ENCODE measurements around the gene NLRC5.
"Not testable (repeated sequence)": the region's sequence is repeated elsewhere in the genome, so short reads cannot be mapped to it uniquely, and the experiment has no call there.

Gene NLRC5

DNA sequence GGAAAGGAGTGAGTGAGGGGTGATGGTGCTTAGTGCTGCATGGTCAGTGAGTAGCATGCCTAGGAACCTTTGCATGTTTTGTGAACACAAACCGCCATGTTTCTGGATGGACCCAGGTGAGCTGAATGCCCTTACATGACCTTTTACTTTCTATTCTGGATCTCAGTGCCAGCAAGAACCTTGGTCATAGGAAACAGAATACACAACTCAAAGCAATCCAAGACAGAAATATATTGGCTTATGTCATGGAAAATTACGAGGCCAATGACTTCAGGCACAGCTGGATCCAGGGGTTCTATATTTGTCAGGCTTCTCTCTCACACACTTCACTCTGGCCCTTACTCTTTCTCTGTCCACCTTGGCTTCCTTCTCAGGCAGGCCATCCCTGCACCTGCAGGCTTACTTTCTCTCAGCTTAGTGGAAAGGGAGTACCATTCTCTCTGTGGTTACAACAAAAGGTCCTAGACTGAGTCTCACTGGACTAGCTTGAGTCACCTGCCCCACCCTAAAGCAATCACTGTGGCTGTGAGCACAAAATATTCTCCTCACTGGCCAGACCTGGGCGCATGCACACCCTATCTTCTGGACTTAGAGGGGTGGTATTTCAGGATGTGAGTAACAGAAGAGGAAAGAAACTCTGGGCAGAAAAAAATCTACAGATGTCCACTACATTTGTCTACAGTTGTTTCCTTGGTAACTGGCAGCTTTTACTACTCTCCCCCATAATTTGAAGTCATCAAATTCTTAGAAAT lies 82.7 kb downstream of the NLRC5 start:
- DNase-seq (ENCODE audit: low read depth): no peak

DNA sequence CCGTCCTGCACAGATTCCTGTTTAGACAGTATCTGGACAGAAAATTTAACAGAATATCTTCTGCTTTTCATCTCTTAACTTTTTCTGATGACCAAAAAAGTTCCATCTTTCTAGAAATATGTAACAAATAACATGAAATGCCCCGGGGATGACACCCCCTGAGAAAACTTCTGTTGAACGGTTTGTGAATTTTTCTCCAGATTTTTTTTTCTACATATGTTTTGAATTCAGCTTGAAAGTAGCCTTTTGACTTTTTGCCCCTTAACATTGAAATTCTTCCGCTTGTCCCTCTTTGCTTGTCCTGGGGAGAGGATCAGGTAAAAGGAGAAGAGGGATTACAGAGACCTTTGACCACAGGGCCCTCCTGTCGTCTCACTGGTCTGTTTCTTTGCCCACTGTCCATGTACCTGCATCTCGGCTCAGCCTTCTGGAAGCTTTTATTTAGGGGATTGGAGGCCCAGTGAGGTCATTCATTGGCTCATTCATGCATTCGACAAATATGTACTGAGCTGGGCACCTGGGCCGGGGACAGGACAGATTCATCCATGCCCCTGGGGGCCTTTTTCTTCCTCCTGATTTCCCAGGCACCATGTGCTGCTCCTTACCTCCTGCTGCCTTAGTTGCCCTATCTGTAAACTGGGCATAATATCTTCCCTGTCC lies 83.4 kb downstream of the NLRC5 start:
- no peak for DNase-seq (ENCODE audit: low read depth)

DNA sequence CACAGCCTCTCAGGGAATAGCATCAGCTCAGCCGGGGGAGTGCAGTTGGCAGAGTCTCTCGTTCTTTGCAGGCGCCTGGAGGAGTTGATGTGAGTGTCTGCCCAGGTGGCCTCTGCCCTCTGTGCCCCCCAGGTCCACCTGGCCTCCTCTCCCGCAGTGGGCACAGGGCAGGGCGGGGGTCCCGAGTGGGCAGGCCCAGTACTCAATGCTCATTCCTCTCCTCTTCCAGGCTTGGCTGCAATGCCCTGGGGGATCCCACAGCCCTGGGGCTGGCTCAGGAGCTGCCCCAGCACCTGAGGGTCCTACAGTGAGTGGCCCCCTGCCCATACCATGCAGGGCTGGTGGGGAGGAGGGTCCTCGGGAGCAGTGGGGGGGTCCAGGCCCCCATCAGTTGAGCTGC lies 88.4 kb downstream of the NLRC5 start:
- DNase-seq (ENCODE audit: low read depth): no peak

DNA sequence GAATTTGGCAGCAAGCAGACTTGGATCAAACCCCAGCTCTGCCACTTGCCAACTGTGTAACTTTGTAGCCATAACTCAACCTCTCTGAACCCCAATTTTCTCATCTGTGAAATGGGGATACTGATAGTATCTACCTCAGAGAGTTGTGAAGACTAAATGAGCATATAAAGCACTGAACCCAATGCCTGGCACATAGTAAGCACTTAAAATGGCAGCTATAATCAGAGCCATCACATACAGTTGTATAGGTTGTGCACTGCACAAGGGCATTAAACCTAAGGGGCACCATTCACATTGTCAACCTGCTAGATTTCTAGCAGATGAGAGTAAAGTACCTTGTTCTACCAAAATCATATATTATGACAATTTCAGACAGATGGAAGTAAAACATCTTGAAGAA lies 92.4 kb downstream of the NLRC5 start:
- DNase-seq (ENCODE audit: low read depth): no peak

DNA sequence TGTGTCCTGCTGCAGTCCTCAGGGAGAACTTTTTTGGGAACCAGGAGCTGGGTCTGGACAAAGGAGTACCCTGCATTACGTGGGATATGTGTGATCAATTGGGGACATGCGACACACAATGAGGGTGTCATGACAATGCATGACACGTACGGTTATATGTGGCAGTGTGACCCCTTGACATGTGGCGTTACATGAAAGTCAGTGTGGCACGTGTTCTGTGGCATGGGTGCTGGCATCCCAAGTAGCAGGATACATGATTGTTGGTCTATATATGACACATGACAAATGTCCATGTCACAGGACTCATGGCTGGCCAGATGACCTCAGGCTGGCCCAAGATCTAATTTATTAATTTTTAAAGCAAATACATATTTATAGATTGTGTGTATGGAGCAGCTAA lies 93.3 kb downstream of the NLRC5 start:
- DNase-seq (ENCODE audit: low read depth): no peak

DNA sequence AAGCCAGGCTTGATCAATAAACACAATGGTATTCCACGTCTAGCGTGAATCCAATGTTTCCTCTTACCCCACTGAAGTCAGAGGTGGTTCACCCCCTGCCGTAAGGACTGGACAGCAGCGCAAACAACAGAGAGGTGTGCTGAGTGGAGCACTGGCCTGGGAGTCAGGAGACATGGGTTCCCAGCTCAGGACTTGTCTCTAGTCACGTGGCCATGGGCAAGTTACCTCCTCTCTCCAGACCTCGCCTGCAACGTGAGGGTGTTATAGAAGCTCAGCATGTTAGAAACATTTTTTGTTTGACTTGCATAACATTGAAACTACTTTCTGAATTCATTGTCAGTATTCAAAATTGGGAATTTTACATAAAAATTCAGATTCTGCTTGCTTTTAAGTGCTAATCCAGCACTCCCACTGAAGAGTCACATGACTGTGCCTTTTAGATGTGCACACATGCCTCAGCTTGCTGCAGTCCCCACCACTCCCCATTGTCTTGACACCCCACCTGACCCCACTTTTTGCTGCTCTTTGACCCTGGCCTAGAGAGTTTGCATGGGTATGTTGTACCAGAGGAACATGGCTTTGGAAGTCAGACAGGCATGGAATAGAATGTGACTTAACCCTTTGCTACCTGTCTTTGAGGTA lies 94.2 kb downstream of the NLRC5 start:
- no peak for DNase-seq (ENCODE audit: low read depth)

DNA sequence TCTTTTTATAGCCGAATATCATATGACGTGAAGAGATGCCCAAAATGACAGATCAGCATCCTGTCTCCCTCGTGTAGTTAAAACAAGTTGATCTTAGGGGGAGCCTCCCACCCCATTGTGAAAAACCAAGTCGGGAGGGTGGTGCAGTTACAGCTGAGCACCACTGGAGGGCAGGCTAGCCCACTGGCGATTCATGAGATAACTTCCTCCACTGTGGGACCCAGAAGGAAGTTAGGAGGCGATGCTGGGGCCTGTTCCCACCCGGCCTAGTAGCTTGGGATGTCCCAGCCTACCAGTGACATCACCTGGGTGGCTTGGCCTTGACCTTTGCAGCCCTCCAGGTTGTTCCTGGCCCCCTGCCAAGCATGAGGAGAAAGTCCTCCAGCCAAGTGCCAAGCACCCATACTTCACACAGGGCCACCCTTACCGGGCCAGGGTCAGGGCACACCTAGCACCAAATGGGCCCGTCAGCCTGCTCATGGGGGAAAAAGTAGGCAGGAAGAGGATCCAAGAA lies 95.0 kb downstream of the NLRC5 start:
- peak; percentile 70 for DNase-seq (ENCODE audit: low read depth)

DNA sequence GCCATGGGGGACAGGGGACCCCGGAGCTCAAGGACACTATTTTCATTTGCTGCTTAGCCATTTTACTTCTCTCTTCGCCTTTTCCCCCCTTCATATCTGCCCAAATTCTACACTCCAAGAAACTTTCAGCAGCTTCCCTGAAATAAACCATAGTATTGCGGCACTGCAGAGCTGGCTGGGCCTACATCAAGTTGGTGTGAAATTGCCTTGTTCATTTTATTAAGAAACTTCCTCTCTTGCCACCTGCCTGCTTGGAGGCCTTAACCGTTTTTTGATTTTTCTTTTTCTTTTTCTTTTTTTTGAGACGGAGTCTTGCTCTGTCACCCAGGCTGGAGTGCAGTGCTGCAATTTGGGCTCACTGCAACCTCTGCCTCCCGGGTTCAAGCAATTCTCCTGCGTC lies 95.6 kb downstream of the NLRC5 start:
- no peak for DNase-seq (ENCODE audit: low read depth)

DNA sequence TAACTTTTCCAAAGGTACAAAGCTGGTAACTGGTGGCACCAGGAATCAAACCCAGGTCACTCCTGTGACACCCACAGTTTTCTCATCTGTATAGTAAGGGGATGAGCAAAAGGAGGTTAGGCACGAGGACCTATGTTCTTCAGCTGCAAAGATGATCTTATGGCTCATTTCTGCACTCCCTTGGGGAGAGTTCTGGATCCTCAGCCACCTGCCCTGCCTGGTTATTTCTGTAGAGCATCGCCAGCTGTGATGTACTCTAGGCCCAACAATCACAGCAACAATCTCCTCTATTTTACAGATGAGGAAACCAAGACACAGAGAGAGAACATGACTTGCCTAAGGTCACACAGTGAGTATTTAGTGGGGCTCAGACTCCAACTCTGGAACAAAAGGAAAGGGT lies 97.6 kb downstream of the NLRC5 start:
- DNase-seq (ENCODE audit: low read depth): no peak

DNA sequence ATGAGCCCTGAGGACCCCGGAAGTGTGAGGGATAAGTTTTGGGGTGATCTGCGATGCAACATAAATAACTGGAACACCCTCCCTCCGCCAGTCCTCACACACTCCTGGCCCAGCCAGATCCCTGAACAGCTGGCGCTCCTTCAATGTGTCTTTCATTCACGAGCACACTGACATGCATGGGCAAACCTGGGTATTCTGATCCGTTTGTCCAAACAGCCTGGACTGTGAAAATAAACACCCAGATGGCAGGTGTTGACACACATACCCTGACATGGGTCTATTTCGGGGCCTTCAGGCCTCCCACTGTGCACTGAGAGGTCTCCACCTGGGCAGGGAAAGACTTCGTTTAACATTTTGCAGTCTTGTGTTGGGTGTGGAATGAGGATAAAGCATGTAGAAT lies 100.0 kb downstream of the NLRC5 start:
- DNase-seq (ENCODE audit: low read depth): no peak

DNA sequence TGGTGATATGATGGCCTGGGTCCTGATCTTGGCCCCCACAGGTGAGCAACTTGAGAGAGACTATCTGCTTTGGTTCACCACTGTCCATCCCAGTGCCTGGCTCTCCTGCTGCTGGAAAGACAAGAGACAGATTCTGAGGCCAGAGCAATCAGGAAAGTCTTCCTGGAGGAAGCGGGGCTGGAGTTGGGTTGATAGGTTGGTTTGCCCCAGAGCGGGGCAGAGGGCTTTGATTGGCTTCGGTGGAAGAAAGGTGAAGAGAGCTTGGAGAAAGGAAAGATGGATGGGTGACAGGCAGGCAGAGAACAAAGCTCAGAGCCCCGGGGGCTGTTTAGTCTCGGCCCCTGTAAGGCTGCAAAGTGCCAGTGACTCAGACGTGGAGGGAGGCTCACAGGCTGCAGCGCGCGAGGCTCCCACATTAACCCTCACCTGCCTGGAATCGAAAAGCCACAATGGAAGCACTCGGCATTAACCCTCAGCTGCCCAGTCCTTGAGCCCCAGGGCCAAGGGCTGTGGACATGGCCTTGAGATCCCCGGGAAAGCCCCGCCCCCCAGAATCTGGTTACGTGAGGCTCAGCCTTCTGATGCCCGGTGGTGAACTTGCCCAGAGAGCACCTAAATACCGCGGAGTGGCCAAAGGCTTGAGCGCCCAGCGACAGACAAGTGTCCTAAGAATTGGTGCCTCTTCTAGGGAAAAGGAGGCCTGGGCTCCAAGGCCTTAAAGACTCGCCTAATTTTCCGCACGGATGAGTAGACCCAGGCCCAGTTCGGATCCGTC lies 102.0 kb downstream of the NLRC5 start:
- no peak for DNase-seq (ENCODE audit: low read depth)

DNA sequence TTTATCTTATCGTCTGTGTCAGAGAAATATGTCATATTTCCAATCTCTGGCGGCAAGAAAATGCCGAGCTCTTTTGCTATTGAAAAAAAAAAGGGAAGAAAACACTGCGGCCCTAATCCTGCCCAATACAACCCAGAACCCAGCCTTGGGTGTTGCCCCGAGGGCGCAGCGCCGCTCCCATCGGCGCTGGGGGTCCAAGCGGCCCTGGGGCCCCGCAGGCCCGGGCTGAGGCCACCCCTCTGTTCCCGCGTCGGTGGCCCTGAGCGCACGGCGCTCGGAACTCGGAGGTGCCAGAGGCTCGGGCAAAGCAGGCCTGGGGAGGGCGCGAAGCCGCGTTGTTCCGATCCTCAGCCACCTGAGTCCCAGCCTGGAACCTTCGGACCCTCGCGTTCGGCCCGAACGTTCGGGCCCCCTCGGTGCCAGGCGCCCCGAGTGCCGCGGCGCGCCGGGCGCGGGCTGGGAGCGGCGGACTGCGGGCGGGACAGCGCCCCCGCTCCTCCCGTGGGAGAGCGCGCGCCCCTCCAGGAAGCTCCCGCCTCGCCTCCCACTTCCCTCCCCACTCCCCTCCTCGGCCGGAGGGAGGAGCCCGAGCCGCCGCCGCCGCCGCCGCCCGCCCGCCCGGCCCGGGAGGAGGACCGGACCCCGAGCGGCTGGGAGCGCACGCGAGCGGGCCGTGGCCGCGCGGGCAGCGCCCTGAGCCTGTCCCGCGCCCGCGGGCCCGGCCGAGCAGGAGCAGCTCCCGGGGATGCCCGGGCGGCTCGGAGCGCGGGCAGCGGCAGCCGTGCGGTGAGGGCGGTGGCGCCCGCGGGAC lies 102.8 kb downstream of the NLRC5 start, which contains the start of gene CPNE2:
TSS of gene CPNE2 (plus strand) at position 609 of the 811 bp plus-strand sequence. CDS start 18,160 bp downstream, outside the sequence.
- peak; percentile 30 for DNase-seq (ENCODE audit: low read depth)

DNA sequence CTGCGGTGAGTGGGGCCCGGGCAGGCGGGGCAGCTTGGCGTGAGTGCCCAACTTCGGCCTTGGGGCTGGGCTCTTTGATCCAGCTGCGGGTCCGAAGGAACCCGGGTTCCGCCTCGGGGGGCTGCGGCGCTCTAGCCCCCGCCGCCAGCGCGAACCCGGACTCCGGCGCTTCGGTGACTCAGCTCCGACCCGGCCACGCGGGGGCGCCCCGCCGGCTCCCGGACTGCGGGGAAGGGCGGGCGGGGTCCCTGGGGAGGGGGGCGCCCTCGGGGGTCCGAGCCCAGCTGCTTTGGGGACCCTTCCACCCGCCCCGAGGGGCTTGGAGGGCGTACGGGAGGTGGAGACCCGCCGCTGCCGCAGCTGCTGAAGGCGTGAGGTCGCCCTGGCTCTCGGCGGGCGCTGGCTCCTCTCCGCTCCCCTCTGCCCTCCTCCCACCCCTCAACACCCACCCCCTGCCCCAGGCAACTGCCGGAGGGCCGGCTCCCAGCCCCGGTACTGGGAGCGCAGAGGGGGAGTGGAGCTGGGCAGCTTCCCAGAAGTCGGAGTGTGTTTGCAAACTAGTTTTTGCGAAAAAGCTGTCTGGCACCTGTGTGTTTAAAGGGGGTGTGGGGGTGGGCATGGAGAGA lies 103.5 kb downstream of the NLRC5 start:
- DNase-seq (ENCODE audit: low read depth): peak; percentile 41

DNA sequence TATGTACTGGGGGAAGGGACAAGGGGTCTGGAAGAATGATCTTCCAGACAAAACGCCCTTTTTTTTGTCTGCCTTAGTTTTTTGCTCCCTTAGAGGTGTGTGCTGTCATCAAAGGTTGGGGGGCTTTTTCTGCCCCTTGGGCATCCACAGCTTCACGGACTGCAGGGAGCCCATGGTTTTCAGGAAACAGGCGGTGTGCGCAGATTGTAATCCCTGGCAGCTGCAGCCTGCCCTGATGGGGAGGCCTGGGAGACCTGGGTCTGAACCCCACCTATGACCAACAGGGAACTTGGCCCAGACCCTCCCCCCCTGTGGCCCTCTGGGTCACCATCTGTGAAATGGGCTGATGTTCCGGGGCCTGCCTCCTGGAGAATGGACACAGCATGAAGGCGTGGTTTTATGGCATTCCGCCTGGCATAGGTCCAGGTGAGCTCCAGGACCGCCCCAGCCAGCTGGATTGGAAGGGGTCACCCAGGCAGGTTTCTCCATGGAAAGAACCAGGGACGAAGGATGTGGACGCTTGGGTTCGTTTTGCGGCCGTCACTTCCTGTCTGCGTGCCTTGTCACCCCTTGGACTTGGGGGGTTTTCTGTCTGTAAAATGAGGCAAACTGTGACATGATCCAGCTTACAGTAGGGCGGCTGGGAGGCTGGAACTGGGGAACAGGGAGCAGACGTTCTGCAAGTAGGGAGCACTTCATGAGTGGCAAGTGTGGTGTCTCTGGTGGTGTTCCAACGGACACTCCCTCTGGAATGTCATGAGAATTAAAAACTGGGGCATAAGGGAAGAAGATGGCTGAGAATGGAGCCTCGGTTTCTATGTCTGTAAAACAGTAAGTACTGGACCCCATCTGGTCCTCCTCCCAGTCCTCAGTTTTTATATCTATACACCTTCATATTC lies 104.6 kb downstream of the NLRC5 start:
- no peak for DNase-seq (ENCODE audit: low read depth)

DNA sequence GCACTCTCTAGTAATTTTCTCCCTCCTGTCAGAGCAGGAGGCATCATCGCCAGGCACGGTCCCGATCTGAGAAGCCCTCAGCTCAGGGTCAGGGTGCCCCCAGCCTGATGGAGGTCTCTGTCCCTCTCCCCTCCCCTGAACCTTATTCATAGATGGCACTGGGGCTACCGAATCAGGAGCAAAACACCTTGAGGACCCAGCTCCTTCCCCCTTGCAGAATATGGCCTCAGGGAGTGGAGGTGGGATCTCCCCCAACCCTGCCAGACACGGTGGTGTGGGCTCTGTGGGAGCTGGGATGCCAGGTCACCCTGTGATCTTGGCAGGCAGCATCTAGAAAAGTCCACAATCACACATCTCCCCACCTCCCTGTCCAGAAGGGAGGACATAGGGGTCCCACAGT lies 105.6 kb downstream of the NLRC5 start:
- no peak for DNase-seq (ENCODE audit: low read depth)

DNA sequence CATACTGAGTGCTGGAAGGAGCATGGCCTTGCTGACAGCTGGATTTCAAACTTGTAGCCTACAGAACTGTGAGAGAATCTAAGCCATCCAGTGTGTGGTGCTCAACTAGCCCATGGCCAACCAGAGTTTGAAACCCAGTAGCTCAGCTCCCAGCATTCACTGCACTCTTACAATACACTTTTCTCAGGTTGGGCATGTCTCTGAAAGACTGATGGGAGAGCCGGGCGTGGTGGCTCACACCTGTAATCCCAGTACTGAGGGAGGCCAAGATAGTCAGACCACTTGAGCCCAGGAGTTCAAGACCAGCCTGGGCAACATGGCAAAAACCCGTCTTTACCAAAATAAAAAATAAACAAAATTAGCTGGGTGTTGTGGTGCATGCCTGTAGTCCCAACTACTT lies 106.8 kb downstream of the NLRC5 start:
- no peak for DNase-seq (ENCODE audit: low read depth)

DNA sequence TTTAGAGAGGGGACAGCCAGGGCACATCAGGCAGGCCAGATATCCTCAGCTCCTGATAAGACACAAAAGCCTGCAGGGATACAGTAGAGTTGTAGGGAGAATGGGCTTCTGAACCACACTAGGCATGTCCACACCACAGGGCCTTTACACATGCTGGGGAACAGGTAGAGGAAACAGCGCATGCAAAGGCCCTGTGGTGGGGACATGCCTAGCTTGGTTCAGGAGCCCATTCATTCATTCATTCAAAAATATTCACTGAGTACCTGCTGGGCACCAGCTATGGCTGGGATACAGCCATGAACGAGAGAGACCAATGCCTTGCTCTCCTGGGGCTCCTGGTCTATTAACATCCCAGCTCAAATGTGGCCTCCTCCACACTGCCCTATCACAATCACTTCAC lies 107.4 kb downstream of the NLRC5 start:
- no peak for DNase-seq (ENCODE audit: low read depth)

DNA sequence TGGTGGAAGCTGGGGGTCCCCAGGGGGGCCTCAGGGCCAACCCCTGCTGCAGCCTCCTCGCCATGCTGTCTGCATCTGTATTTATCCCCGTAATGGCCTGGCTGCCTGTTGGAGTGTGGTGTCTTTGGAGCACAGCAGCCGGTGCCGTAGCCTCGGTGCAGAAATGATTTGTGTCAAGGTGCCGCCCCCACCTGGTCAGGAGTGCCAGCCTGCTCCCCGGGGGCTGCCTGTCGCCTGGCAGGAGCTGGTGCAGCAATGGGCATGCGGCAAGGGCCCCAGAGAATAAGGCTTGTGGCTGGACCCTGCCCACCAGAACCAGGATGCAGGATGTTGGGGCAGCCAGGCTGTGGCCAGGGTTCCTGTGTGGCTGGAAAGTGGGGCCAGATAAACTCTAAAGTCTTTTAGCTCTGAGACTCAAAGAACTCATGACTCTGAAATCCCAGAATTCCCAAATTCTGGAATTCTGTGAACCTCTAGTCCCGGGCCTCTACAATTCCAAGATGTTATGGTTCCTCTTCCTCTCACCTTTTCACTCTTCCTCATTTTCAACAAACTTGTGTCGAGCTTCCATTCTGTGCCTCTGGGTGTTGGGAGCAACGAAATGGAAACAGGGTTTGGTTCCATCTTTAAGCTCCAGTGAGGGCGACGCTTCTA lies 109.0 kb downstream of the NLRC5 start:
- no peak for DNase-seq (ENCODE audit: low read depth)

DNA sequence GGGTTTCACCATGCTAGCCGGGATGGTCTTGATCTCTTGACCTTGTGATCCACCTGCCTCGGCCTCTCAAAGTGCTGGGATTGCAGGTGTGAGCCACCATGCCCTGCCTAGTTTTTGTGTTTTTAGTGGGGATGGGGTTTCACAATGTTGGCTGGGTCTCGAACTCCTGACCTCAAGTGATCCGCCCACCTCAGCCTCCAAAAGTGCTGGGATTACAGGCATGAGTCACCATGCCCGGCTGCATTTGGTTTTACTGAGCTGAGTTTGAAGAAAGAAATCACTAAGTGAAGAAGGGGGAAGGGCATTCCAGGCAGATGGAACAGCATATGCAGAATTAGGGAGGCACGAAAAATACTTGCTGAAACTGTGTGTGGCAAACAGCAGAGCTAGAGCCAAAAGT lies 110.6 kb downstream of the NLRC5 start:
- not testable (repeated sequence) for DNase-seq (ENCODE audit: low read depth)
